ENCODE results near the gene PPP2R5C. TPM values are rescaled to one million over a fixed set of nuclear protein-coding genes. Genes with fewer than 3 reads are reported as not detected.
"Not testable (repeated sequence)": the region's sequence is repeated elsewhere in the genome, so short reads cannot be mapped to it uniquely, and the experiment has no call there.

Gene PPP2R5C
- total RNA-seq, 1 experiment from 2014 or later = 41.4 TPM

DNA sequence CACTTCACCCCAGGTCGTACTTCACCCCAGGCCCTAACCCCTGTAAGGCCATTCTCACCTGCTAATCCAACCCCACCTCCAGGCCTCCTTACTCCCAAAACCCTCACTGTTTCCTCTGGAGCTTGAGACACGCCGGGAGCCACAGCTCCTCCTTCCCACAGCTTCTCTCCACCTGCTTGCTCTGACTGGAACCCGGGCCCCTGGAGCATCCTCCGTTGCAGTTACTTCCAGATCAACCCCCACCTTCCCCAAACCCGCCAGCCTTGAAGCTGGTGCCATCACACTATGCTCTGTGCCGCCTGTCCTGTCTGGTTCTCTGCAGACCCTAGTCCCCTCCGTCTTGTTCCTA lies 34.6 kb upstream of the PPP2R5C start:
- no peak for DNase-seq (ENCODE audit: low spot score)

DNA sequence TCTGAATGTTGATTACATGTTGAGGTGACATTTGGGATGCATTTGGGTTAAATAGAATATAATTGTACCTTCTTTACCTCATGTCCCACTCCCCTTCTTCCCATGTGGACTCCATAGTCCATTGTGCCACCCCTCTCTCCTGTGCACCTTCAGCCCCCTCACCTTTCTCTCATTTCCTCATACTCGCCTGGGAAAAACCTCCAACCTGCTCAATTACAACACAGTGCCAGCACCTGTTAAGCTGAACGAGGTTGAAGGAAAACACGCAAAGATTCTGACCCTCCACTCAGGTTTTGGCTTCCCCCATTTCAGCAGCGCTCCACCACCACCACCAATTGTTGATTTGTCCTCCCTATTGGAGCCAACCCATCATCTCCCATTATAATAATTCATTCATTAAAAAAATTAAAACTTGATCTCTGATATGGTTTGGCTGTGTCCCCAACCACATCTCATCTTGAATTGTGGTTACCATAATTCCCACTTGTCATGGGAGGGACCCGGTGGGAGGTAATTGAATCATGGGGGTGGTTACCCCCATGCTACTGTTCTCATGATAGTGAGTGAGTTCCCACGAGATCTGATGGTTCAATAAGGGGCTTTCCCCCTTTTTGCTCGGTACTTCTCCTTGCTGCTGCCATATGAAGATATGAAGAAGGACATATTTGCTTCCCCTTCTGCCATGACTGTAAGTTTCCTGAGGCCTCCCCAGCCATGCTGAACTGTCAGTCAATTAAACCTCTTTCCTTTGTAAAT lies 33.7 kb upstream of the PPP2R5C start:
- DNase-seq (ENCODE audit: low spot score) = no peak

DNA sequence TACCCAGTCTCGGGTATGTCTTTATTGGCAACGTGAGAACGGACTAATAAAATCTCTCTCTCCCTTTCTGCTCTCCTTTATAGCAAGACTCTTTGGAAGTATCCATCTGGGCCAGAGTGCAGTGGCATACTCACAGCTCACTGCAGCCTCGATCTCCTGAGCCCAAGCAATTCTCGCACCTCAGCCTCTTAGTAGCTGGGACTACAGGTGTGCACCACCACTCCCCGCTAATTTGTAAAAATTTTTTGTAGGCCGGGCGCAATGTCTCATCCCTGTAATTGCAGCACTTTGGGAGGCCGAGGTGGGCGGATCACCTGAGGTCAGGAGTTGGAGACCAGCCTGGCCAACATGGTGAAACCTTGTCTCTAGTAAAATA lies 33.2 kb upstream of the PPP2R5C start:
- DNase-seq (ENCODE audit: low spot score) = no peak

DNA sequence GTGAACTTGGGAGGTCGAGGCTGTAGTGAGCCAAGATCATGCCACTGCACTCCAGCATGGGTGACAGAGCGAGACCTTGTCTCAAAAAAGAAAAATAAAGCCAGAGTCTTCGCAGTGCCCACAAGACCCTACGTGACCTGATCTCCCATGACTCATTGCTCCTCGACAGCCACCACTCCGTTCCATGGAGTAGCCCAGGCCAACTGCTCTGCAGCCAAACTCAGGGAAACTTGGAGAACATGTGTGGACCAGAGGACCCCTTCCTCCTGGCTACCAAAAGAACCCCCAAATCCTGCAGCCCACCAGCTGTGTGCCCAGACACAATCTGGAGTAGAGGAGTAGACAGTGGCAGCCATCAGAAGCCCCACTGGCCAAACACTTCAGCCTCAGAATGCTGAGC lies 32.1 kb upstream of the PPP2R5C start:
- no peak for DNase-seq (ENCODE audit: low spot score)

DNA sequence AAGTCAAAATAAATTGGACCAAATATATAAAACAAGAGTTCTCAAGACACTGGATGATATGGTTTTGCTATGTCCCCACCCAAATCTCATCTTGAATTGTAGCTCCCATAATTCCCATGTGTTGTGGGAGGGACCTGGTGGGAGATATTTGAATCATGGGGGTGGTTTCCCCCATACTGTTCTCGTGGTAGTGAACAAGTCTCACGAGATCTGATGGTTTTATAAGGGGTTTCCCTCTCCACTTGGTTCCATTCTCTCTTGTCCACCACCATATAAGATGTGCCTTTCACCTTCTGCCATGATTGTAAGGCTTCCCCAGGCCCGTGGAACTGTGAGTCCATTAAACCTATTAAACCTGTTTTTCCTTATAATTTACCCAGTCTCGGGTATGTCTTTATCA lies 31.4 kb upstream of the PPP2R5C start:
- DNase-seq (ENCODE audit: low spot score) = not testable (repeated sequence)

DNA sequence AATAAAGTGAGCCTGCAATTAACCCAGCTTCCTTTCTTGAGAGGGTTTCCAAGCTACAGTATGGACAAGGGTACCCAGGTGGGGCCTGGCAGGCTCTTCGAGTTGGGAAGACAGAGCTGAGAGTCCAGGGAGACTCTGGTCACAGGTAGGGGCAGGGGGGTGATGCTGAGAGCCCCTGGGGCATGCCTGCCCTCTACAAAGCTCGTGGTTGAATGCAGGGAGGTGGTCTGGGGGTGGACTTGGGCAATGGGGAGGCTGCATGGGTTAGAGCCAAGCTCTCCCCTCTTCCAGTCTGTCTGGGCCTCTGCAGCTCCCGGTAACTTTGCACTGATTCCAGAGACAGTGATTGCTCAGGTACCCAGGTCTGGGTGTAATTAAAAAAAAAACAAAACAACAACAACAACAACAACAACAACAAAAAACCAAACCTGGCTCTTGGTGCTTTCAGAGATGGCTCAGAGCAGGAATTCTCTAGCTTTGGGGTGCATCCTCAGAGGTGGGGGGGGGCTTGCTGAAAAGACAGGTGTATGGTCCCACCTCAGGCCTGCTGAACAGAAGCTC lies 30.8 kb upstream of the PPP2R5C start:
- DNase-seq (ENCODE audit: low spot score) = no peak

DNA sequence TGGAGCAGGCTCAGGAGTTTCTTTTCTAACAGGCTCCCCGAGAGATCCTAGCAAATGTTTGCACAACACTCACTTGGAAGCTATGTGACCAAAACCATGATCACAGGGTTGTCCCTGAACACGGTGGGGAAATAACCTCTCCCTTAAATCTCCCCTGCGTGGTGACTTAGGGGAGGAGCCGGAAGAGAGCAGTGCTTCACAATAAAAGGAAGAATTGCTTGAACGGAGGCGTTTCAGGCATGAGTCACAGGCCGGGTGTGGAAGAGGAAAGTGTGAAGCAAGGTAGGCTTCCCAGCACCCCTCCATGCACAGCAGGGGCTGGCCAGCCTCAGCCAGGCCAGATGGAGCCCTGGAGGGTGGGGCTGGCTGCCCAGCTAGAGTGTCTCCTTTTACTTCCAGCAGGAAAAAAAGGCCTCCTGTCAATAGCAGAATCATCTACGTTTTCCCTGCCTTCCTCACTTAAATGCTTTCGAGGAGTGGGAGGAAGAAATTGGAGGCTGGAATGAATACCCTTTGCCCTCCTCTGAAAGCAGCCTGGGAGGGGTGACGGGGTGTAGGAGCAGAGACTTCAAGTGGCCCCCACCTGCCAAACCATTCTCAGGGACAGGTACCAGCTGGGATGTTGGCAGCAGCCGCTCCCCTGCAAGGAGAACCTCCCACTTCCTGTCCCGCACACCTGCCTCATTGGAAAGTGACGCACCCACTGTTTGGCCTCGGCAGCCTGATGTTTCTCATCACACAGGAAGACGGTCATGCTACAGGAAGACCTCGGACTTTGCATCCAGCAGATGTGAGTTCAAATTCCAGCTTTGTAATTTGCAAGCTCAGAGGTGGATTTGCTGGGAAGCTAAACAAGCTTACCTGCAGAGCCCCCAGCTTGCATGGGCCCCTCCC lies 30.1 kb upstream of the PPP2R5C start:
- DNase-seq (ENCODE audit: low spot score) = peak; percentile 88

DNA sequence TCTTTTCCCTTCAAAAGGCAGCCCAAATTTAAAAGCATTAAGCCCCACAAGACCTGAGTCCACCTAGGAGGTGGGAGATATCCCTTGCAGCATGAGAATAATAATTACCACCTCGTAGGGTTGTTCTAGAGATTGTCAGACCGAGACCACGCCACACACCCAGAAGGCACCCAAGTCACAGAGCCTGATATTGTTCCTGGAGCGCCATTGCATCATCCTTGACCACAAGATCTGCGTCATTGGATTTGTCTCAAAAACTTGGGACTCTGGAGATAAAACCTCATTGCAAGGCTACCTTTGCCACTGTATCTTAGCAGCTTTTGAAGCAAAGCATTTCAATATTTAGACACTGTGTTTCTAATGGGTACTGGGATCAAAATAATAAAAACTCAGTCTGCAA lies 29.4 kb upstream of the PPP2R5C start:
- DNase-seq (ENCODE audit: low spot score) = peak; percentile 54

DNA sequence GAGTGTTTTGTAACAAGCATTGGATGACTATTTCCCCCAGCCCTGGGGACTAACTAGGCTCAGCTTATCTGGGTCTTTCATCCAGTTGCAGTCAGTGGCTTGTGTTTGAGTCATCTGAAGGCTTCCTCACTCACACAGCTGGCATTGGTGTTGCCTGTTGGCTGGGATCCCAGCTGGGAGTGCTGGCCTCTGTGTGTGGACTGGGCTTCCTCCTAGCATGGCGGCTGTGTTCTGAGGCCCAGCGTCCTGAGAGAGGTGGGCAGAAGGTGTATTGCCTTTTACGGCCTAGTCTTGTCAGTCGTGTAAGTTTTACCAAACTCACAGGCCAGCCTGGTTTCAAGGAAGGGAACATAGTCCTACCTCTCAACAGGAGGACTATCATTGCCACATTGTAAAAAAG lies 28.3 kb upstream of the PPP2R5C start:
- DNase-seq (ENCODE audit: low spot score) = no peak

DNA sequence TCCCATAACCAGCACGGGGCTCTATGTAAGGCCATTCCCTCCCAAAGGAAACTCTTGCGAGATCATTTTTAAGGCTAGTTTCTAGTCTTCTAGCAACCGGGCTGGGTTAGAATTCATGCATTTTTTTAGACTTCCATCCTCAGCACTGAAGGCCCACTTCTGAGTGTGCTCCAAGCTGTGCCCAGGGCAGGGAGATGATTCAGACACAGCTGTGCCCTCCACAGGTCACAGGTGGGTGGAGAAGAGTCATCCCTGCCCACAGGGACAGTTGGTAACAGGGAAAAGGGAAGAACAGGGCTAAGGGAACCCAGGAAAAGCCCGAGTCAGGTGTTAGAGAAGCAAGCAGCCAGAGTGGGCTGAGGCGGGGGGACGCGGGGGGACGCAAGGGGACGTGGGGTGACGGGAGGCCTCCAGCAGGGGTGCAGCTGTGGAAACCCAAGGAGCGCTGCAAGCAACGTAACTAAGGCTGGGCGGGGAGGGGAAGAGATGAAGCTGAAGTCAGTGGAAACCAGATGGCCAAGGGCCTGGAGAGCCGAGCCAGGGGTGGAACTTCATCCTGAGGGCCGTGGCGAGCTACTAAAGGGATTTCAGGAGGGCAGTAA lies 27.2 kb upstream of the PPP2R5C start:
- DNase-seq (ENCODE audit: low spot score) = no peak

DNA sequence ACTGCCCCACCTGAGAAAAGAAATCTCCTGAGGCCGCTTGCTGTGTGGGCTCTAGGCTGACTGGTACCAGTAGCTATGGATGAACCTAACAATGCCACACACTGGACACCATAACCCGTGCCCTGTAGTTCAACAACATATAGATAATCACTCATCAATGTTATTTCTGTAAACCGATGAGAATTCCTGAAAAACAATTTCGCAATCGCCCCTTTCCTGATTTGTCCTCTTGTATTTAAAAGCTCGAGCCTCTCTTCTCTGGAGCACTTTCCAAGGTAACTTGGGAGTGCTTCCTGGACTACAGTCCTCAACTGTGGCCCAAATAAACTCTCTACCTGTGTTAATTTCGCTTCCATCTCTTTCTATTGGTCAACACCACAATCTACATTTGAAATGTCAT lies 26.1 kb upstream of the PPP2R5C start:
- no peak for DNase-seq (ENCODE audit: low spot score)

DNA sequence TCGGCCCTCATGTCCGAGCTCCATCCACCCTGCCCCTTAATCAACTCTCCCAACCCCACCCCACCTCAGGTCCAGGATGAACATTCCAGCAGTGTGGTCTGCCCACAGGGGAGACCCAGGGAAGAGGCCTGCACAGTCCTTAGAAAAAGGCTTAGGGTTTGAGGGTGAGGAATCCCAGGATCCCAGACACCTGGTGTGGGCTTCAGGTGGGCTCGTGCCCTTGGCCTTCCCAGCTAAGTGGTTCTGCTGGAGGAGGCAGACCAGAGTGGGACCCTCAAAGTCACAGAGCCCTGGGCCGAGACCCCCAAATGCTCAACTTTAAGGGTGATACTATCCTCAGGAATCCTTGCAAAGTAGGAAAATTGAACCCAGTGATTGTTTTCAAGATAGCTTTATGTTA lies 25.4 kb upstream of the PPP2R5C start:
- DNase-seq (ENCODE audit: low spot score) = no peak

DNA sequence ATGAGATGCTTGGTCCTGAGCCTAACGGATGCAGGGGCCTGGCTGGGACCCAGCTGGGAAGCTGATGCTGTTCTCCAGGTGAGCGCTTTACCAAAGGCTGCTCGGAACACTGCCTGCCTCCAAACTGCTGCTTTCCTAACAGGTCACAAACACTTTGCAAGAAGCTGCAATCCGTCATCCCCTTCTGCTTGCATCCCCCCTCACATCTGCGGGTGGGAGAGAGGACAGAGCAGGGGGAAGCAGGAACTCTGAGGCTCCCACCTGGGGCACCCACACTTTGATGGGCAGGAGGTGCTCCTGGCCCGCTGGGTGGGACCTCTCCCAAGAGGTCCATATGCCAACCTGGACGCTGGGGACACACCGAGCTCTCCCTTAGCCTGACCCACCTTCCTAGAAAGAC lies 24.9 kb upstream of the PPP2R5C start:
- DNase-seq (ENCODE audit: low spot score) = no peak

DNA sequence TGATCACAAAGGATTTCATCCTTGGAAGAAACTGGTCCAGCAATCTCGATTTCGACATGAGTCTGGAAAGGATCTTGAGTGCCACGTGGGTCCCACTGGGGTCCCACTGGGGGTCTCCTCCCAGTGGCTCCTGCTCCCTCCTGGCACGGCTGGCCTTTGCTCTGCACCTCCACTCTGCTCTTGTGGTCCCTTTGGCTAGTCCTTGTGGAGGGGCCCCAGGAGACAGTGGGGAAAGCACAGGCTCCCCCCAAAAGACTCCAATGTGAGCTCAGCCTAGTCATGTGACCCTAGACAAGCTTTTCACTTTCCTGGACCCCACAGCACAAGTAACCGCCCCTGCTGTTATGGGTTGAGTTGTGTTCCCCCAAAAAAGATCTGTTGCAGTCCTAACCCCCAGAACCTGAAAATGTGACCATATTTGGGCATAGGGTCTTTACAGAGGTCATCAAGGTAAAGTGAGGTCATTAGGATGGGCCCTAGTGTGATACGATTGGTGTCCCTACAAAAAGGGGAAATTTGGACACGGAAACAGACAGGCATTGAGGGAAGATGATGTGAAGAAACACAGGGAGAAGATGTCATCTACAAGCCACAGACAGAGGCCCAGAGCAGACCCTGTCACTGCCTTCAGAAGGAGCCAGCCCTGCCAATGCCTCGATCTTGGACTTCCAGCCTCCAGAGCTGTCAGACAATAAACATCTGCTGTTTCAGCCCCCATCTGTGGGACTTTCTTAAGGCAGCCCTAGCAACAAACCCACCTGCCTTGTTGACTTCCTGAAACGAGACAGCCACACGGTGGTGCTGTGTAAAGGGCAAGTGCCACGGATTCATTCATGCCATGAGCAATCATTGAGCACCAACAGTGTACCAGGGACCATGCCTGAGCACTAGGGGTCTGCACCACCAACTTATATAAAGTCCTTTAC lies 23.8 kb upstream of the PPP2R5C start:
- no peak for DNase-seq (ENCODE audit: low spot score)

DNA sequence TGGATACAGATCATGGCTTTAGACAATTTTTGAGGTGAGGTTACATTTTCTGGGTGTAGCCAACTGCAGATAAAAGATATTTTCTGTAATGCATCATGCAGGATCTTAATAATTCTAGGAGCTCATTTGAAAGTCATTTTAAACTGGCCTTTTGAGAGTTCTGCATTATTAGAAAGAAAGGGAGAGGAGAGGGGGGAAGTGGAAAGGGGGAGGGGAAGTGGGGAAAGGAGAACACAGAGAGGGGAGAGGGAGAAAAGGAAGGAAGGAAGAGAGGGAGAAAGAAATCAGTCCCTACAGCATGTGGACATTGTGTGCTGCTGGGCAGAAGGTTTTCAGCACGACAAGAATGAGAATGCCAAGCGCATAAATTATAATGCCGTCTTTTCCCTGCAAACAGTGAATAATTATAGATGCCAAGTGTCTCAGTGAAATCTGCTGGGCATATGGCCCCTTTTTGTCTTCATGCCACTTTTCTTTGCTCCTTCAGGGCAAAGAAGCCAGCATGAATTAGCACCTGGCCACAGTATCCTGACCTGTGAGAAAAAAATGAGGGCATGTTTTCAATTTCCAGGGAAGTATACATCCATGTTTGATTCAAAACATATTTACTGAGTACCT lies 22.7 kb upstream of the PPP2R5C start:
- no peak for DNase-seq (ENCODE audit: low spot score)

DNA sequence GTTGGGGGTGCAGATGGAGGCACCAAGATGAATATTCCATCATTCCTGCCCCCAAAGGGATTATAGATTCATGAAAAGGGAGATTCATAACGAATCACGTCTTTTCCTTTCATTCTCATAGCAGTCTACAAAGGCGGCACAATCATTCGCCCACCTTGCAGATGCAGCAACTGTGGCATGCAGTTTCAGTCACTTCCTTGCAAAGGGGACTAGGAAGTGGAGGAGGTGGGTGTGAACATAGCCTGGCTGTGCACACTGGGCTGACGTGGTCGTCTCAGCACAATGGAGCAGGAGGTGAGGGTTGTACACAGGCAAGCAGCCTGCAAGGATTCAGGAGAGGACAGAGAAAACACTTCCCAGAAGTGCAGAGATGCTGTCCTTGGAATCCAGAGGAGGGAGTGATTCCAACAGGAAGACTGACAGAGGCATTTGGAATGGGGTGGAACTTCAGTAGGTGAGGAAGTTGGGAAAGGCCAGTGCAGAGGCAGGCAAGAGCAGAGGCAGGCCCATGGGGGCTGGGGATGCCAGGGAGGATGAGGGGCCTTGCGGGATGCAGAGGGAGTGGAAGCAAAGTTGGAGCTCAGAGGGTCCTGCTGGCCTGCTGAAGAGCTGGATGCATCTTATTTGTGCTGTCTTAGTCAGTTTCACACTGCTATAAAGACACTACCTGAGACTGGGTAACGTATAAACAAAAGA lies 21.9 kb upstream of the PPP2R5C start:
- DNase-seq (ENCODE audit: low spot score) = no peak

DNA sequence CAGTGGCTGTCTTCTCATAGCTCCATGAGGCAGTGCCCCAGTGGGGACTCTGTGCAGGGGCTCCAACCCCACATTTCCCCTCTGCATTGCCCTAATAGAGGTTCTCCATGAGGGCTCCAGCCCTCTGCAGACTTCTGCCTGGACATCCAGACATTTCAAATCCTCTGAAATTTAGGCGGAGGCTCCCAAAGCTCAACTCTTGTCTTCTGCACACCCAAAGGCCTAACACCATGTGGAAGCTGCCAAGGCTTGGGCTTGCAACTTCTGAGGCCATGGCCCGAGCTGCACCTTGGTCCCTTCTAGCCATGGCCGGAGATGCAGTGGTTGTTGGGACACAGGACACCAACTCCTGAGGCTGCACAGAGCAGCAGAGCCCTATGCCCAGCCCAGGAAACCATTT lies 20.5 kb upstream of the PPP2R5C start:
- DNase-seq (ENCODE audit: low spot score) = no peak

DNA sequence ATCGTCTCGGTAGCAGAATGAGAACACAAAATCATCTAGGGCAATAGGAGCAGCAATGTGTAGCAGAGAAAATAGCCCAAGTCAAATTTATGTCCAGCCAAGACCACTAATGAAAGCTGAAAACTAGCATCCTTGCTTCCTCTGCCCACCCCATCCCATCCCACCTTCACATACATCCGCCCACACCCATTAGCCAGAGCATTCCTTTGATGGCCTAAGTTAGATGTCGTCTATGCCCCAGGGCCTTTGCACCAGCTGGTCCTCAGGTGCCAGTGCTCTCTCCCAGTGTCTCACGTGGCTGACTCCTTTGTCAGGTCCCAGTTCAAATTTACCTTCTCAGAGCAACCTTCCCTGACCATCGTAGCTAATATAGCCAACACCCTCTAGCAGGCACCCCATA lies 17.8 kb upstream of the PPP2R5C start:
- DNase-seq (ENCODE audit: low spot score) = no peak

DNA sequence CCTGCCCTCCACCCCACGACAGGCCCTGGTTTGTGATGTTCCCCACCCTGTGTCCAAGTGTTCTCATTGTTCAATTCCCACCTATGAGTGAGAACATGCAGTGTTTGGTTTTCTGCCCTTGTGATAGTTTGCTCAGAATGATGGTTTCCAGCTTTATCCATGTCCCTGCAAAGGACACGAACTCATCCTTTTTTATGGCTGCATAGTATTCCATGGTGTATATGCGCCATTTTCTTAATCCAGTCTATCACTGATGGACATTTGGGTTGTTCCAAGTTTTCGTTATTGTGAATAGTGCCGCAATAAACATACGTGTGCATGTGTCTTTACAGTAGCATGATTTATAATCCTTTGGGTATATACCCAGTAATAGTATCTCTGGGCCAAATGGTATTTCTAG lies 17.1 kb upstream of the PPP2R5C start:
- DNase-seq (ENCODE audit: low spot score) = not testable (repeated sequence)

DNA sequence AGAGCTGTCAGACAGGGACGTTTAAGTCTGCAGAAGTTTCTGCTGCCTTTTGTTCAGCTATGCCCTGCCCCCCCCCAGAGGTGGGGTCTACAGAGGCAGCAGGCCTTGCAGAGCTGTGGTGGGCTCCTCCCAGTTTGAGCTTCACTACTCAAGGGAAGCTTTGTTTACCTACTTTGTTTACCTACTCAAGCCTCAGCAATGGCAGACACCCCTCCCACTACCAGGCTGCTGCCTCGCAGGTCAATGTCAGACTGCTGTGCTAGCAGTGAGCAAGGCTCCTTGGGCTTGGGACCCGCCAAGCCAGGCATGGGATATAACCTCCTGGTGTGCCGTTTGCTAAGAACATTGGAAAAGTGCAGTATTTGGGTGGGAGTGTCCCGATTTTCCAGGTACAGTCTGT lies 11.8 kb upstream of the PPP2R5C start:
- DNase-seq (ENCODE audit: low spot score) = not testable (repeated sequence)
